Measurements from ENCODE around the gene CCDC54. TPM values are rescaled to one million over a fixed set of nuclear protein-coding genes. Genes with fewer than 3 reads are reported as not detected.

Gene CCDC54
- total RNA-seq, 1 experiment from 2014 or later: not detected

- TF ChIP-seq ZNF671 (CRISPR knock-in tag; IDR thresholded peaks at IDR 0.05): no peak
- TF ChIP-seq AR (CRISPR knock-in tag; IDR thresholded peaks at IDR 0.05): no peak
These were observed 17.8 kb downstream of the CCDC54 start (continued) for GRCh38 chr3:107395066-107395465.

GRCh38 chr3:107401301-107401700 lies 24.1 kb downstream of the CCDC54 start:
- Mint-ChIP-seq H3K4me1 (peaks cover 6% of the 10 kb centered on the region), H3K9me3 (0 out of 2 replicates have a peak, but pooled peaks cover 3% of the 10 kb centered on the region), H3K27ac (no peak overlapping the region), H3K36me3 (no peaks in the 10 kb centered on the region), H3K27me3 (ENCODE audit: low read depth) (no peaks in the 10 kb centered on the region), H3K4me3 (no peak overlapping the region)
- DNase-seq (ENCODE audit: low spot score) (no peak), ATAC-seq (no peak)
- ChIA-PET CTCF (no interaction called here), POLR2A (no interaction called here)
- TF ChIP-seq E2F5 (CRISPR knock-in tag; IDR thresholded peaks at IDR 0.05) (no peak), ATF1 (CRISPR knock-in tag; IDR thresholded peaks at IDR 0.05) (no peak), ZNF121 (CRISPR knock-in tag; IDR thresholded peaks at IDR 0.05) (no peak), EMX1 (CRISPR knock-in tag; IDR thresholded peaks at IDR 0.05) (no peak), E2F1 (CRISPR knock-in tag; IDR thresholded peaks at IDR 0.05) (no peak), SMAD3 (CRISPR knock-in tag; IDR thresholded peaks at IDR 0.05; ENCODE audit: borderline replicate concordance) (no peak), KAT7 (CRISPR knock-in tag; IDR thresholded peaks at IDR 0.05; ENCODE audit: borderline replicate concordance) (no peak), USF1 (CRISPR knock-in tag; IDR thresholded peaks at IDR 0.05) (no peak), TEAD4 (CRISPR knock-in tag; IDR thresholded peaks at IDR 0.05) (no peak), HMGXB4 (CRISPR knock-in tag; IDR thresholded peaks at IDR 0.05) (no peak), ETV6 (CRISPR knock-in tag; IDR thresholded peaks at IDR 0.05) (no peak)

GRCh38 chr3:107402214-107402613 lies 25.0 kb downstream of the CCDC54 start:
- DNase-seq (ENCODE audit: low spot score) (no peak), ATAC-seq (no peak)
- Mint-ChIP-seq H3K9me3 (0 out of 2 replicates have a peak, but pooled peaks cover 3% of the 10 kb centered on the region), H3K36me3 (no peaks in the 10 kb centered on the region), H3K4me1 (no peaks in the 10 kb centered on the region), H3K27ac (no peak overlapping the region), H3K4me3 (no peak overlapping the region), H3K27me3 (ENCODE audit: low read depth) (no peaks in the 10 kb centered on the region)
- POLR2A ChIA-PET: no interaction called here
- CTCF ChIA-PET: interaction anchor here (0.8 kb wide), 2 partner anchors 19 to 27 kb away, joined by 3 to 5 read pairs; no protein-coding TSS in a partner anchor
- TF ChIP-seq ZNF425 (CRISPR knock-in tag; conservative IDR thresholded peaks at IDR 0.05): no peak
- no peak for TF ChIP-seq KAT7 (CRISPR knock-in tag; IDR thresholded peaks at IDR 0.05; ENCODE audit: borderline replicate concordance)
- TF ChIP-seq SOX15 (CRISPR knock-in tag; IDR thresholded peaks at IDR 0.05): no peak
- TF ChIP-seq RORB (CRISPR knock-in tag; IDR thresholded peaks at IDR 0.05): no peak
- TF ChIP-seq MAX (CRISPR knock-in tag; IDR thresholded peaks at IDR 0.05): no peak
- no peak for TF ChIP-seq ZNF138 (CRISPR knock-in tag; conservative IDR thresholded peaks at IDR 0.05)
- no peak for TF ChIP-seq ETV6 (CRISPR knock-in tag; IDR thresholded peaks at IDR 0.05)
- TF ChIP-seq TCF7 (CRISPR knock-in tag; IDR thresholded peaks at IDR 0.05; ENCODE audit: low read depth): no peak
- TF ChIP-seq ZNF416 (CRISPR knock-in tag; IDR thresholded peaks at IDR 0.05): no peak
- no peak for TF ChIP-seq CREB1 (CRISPR knock-in tag; IDR thresholded peaks at IDR 0.05)
